HG03378 (cell line): Measurements from ENCODE around the gene DEDD2.
"Not testable (repeated sequence)": the region's sequence is repeated elsewhere in the genome, so short reads cannot be mapped to it uniquely, and the experiment has no call there.

Experiments used
- ATAC-seq: cut with Tn5 transposase; IDR thresholded peaks from one replicate; pipeline ENCODE4 v1.9.1; 2021; ENCODE audit warnings: mild to moderate bottlenecking, moderate library complexity; ENCODE audit not compliant: unreplicated experiment

Gene DEDD2

GRCh38 chr19:42217520-42218437, at the start of gene DEDD2:
Gene DEDD2, minus strand, starts transcription at chr19:42217677. Its CDS starts 670 bp downstream, at chr19:42217007.
- ATAC-seq: peak; percentile 71

GRCh38 chr19:42266928-42267603, 49.6 kb upstream of the DEDD2 start:
- not testable (repeated sequence) for ATAC-seq

- not testable (repeated sequence) for ATAC-seq
These were observed 48.6 kb upstream of the DEDD2 start for GRCh38 chr19:42266105-42266504.

GRCh38 chr19:42261763-42262162, 44.3 kb upstream of the DEDD2 start:
- ATAC-seq: no peak

GRCh38 chr19:42257842-42258241, 40.4 kb upstream of the DEDD2 start:
- ATAC-seq: not testable (repeated sequence)

GRCh38 chr19:42255766-42256745, 38.6 kb upstream of the DEDD2 start:
- no peak for ATAC-seq

- ATAC-seq: no peak
These were observed 37.6 kb upstream of the DEDD2 start, which contains the start of gene ERF for GRCh38 chr19:42254850-42255765. Gene ERF, minus strand, starts transcription at chr19:42255128. Its CDS starts 129 bp downstream, at chr19:42254999.

- ATAC-seq: no peak
These were observed 36.8 kb upstream of the DEDD2 start for GRCh38 chr19:42254089-42254849.

- no peak for ATAC-seq
These were observed 36.0 kb upstream of the DEDD2 start for GRCh38 chr19:42253245-42254088.

GRCh38 chr19:42252365-42253244, 35.1 kb upstream of the DEDD2 start:
- no peak for ATAC-seq

GRCh38 chr19:42251572-42252358, 34.3 kb upstream of the DEDD2 start:
- no peak for ATAC-seq

- no peak for ATAC-seq
These were observed 33.4 kb upstream of the DEDD2 start for GRCh38 chr19:42250666-42251531.

- no peak for ATAC-seq
These were observed 32.7 kb upstream of the DEDD2 start for GRCh38 chr19:42250183-42250665.

- no peak for ATAC-seq
These were observed 32.3 kb upstream of the DEDD2 start for GRCh38 chr19:42249769-42250168.

- no peak for ATAC-seq
These were observed 31.8 kb upstream of the DEDD2 start for GRCh38 chr19:42249149-42249750.
